ENCODE data around the gene METTL27. TPM values are rescaled to one million over a fixed set of nuclear protein-coding genes. Genes with fewer than 3 reads are reported as not detected.
"Not testable (repeated sequence)": the region's sequence is repeated elsewhere in the genome, so short reads cannot be mapped to it uniquely, and the experiment has no call there.

Gene METTL27
- 1 to 10 TPM in 7 of 12 donors, under 1 TPM in 3, not detected in 2; 0.49 to 3.1 (median 1.7) TPM for polyA plus RNA-seq (ENCODE audit: insufficient read length in 12 of 12)
- long read RNA-seq, donor 1, partial matches to known transcripts, result 0 of 3 reads
- long read RNA-seq, donor 1, other reads (novel, unspliced or antisense), result 0 of 3 reads
- long read RNA-seq, donor 2, result 0 reads
- long read RNA-seq, donor 3, result 0 reads
- long read RNA-seq, donor 4, result 0 reads
- long read RNA-seq, donor 5, result 0 reads
- long read RNA-seq, donor 6, result 0 reads
- long read RNA-seq, donor 7, result 0 reads
- long read RNA-seq, donor 8, partial matches to known transcripts, result 26 of 26 reads
- long read RNA-seq, donor 8, other reads (novel, unspliced or antisense), result 0 of 26 reads
- long read RNA-seq, donor 9, result 0 reads
- long read RNA-seq, donor 10, result 0 reads
- long read RNA-seq, donor 11, result 0 reads

- DNase-seq, result peak; percentile 90
These were observed at the start of gene METTL27 for GRCh38 chr7:73842067-73842976. TSS of gene METTL27 (minus strand) at chr7:73842516. CDS start at chr7:73842140, 376 bp downstream.

- DNase-seq, result no peak
These were observed 49.0 kb upstream of the METTL27 start for GRCh38 chr7:73891178-73891885.

- no peak for DNase-seq
These were observed 48.3 kb upstream of the METTL27 start for GRCh38 chr7:73890555-73891147.

GRCh38 chr7:73888959-73889358 is 46.6 kb upstream of the METTL27 start:
- no peak for DNase-seq

GRCh38 chr7:73887762-73888161 is 45.4 kb upstream of the METTL27 start:
- DNase-seq, result no peak

GRCh38 chr7:73885975-73886798 is 43.9 kb upstream of the METTL27 start:
- DNase-seq, result peak; percentile 85

- DNase-seq, result no peak
These were observed 43.2 kb upstream of the METTL27 start for GRCh38 chr7:73885433-73885974.

- not testable (repeated sequence) for DNase-seq
These were observed 42.6 kb upstream of the METTL27 start for GRCh38 chr7:73884867-73885422.

- no peak for DNase-seq
These were observed 39.7 kb upstream of the METTL27 start for GRCh38 chr7:73882047-73882402.

GRCh38 chr7:73881352-73882046 is 39.2 kb upstream of the METTL27 start:
- DNase-seq, result no peak

- DNase-seq, result no peak
These were observed 38.5 kb upstream of the METTL27 start for GRCh38 chr7:73880755-73881328.

GRCh38 chr7:73879977-73880681 is 37.8 kb upstream of the METTL27 start:
- no peak for DNase-seq

GRCh38 chr7:73876973-73877372 is 34.7 kb upstream of the METTL27 start:
- no peak for DNase-seq

- no peak for DNase-seq
These were observed 34.0 kb upstream of the METTL27 start for GRCh38 chr7:73876361-73876760.

GRCh38 chr7:73872056-73872908 is 30.0 kb upstream of the METTL27 start:
- no peak for DNase-seq

GRCh38 chr7:73871163-73872011 is 29.1 kb upstream of the METTL27 start:
- DNase-seq, result peak; percentile 66
